Suprapubic skin (tissue), 4 donors: Measurements from ENCODE around the gene PPP1R14C.
"Not testable (repeated sequence)": the region's sequence is repeated elsewhere in the genome, so short reads cannot be mapped to it uniquely, and the experiment has no call there.

ENCODE experiments used
- CTCF ChIP-seq, 2 donors: fragments of 200-600 bp in 1 of 2; fragments of 450-650 bp in 1 of 2; sonication (generic) in 1 of 2; IDR thresholded peaks; one replicate each; pipeline ENCODE4 v1.5.1; 2016 to 2019; ENCODE audit warnings: antibody characterized with exemption in 2 of 2, mild to moderate bottlenecking in 1 of 2, moderate library complexity in 1 of 2
- EP300 ChIP-seq: sonication (generic); formaldehyde crosslinking; IDR thresholded peaks from one replicate; pipeline ENCODE4 v1.6.1; 2017; ENCODE audit warnings: antibody characterized with exemption
- POLR2A ChIP-seq, 2 donors: fragments of 450-650 bp; IDR thresholded peaks; one replicate each; pipeline ENCODE4 v1.6.1; 2017; ENCODE audit warnings: antibody characterized with exemption in 2 of 2, mild to moderate bottlenecking in 2 of 2, moderate library complexity in 2 of 2
- POLR2AphosphoS5 ChIP-seq, 3 donors: sonication (generic); formaldehyde crosslinking; IDR thresholded peaks; one replicate each; pipeline ENCODE4 v1.6.1; 2017; ENCODE audit warnings: antibody characterized with exemption in 3 of 3

DNA sequence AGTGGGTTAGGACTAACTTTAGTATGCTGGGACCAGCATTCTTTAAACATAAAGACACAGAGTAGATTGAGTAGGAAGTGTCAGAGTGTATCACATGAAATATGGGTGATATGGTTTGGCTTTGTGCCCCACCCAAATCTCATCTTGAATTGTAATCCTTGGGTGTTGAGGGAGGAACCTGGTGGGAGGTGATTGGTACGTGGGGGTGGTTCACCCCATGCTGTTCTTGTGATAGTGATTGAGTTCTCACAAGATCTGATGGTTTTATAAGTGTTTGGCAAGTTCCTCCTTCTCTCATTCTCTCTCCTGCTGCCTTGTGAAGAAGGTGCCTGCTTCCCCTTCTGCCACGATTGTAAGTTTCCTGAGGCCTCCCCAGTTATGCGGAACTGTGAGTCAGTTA is 5.1 kb upstream of the PPP1R14C start:
- TF ChIP-seq CTCF (IDR thresholded peaks at IDR 0.05); POLR2A (IDR thresholded peaks at IDR 0.05); EP300; POLR2AphosphoS5 (IDR thresholded peaks at IDR 0.05): not testable (repeated sequence)
